Fibroblast of lung (primary cell): ENCODE measurements around the gene CXCR4. TPM values are rescaled to one million over a fixed set of nuclear protein-coding genes. Genes with fewer than 3 reads are reported as not detected.
A peak's percentile ranks its signal among the peaks of the same experiment; 100 is the strongest.

ENCODE experiments used
- DNase-seq, 2 donors: peaks; one replicate each; pipeline versions ENCODE4 v3.0.0 to v3.0.0-alpha.2; 2010; ENCODE audit warnings: low read depth in 2 of 2
- H2AFZ ChIP-seq: 2 replicates; pipeline ENCODE4 v1.5.1; 2012; ENCODE audit warnings: low read length, control low read depth, inconsistent platforms
- H3K27ac ChIP-seq: 2 replicates; pipeline ENCODE4 v1.5.1; 2011; ENCODE audit warnings: low read length, control low read depth; ENCODE audit not compliant: insufficient read depth
- H3K27me3 ChIP-seq: 2 replicates; pipeline ENCODE4 v1.5.1; 2011; ENCODE audit warnings: mild to moderate bottlenecking, low read length; ENCODE audit not compliant: control insufficient read depth, insufficient read depth
- H3K36me3 ChIP-seq: 2 replicates; pipeline ENCODE4 v1.5.1; 2011; ENCODE audit warnings: low read length; ENCODE audit not compliant: control insufficient read depth, insufficient read depth
- H3K4me1 ChIP-seq: 2 replicates; pipeline ENCODE4 v1.5.1; 2011; ENCODE audit warnings: low read length; ENCODE audit not compliant: control insufficient read depth, insufficient read depth; ENCODE audit errors: extremely low read depth
- H3K4me2 ChIP-seq: 2 replicates; pipeline ENCODE4 v1.5.1; 2011; ENCODE audit warnings: low read length, control low read depth; ENCODE audit not compliant: insufficient read depth; ENCODE audit errors: extremely low read depth
- H3K4me3 ChIP-seq, 4 experiments: fragments of 200-600 bp in 1 of 4; sonication (generic) in 1 of 4; replicated peaks in 1 of 4; 2 replicates each; pipeline ENCODE4 v1.5.1; 2011 to 2016; ENCODE audit warnings: low read length in 4 of 4, low read depth in 3 of 4, mild to moderate bottlenecking in 3 of 4, control low read depth in 2 of 4, inconsistent platforms in 1 of 4, mixed read lengths in 1 of 4; ENCODE audit not compliant: insufficient read depth in 1 of 4; ENCODE audit errors: control extremely low read depth in 1 of 4
- H3K79me2 ChIP-seq: 2 replicates; pipeline ENCODE4 v1.5.1; 2012; ENCODE audit warnings: mild to moderate bottlenecking, low read length, inconsistent platforms; ENCODE audit not compliant: control insufficient read depth, insufficient read depth
- H3K9ac ChIP-seq: 2 replicates; pipeline ENCODE4 v1.5.1; 2011; ENCODE audit warnings: mild to moderate bottlenecking, low read length, control low read depth; ENCODE audit not compliant: insufficient read depth
- H3K9me3 ChIP-seq: 2 replicates; pipeline ENCODE4 v1.5.1; 2012; ENCODE audit warnings: low read depth, low read length; ENCODE audit not compliant: control insufficient read depth, insufficient read depth
- H4K20me1 ChIP-seq: 2 replicates; pipeline ENCODE4 v1.5.1; 2011; ENCODE audit warnings: low read length; ENCODE audit not compliant: control insufficient read depth, insufficient read depth; ENCODE audit errors: extremely low read depth
- CTCF ChIP-seq, 2 donors: IDR thresholded peaks in 1 of 2; conservative IDR thresholded peaks in 1 of 2; 1 replicate in 1 of 2; 2 replicates in 1 of 2; pipeline ENCODE4 v1.5.1; 2011 to 2012; ENCODE audit warnings: low read length in 2 of 2, control low read depth in 1 of 2, inconsistent platforms in 1 of 2, low read depth in 1 of 2, mild to moderate bottlenecking in 1 of 2
- EZH2 ChIP-seq: IDR thresholded peaks from 2 replicates; pipeline ENCODE4 v1.5.1; 2012; ENCODE audit warnings: low read length, control low read depth, mild to moderate bottlenecking; ENCODE audit errors: missing control alignments
- polyA minus RNA-seq: library from RNA; depleted of rRNA, polyadenylated mRNA; stranded (reverse); fragments of >200 nt; gene quantifications from 2 replicates; pipeline ENCODE4 v1.2.3, GENCODE V29; 2011; ENCODE audit warnings: low replicate concordance
- polyA plus RNA-seq, 2 donors: library from polyadenylated mRNA; depleted of rRNA in 1 of 2; stranded (reverse) in 1 of 2; unstranded in 1 of 2; fragments of >200 nt; gene quantifications; 2 replicates each; pipeline ENCODE4 v1.2.1, GENCODE V29; 2011 to 2012; ENCODE audit warnings: missing spikeins in 1 of 2
- total RNA-seq: library from RNA; depleted of rRNA; stranded (reverse); fragments of >200 nt; gene quantifications from 2 replicates; pipeline ENCODE4 v1.2.1, GENCODE V29; 2014

The CXCR4 gene
- total RNA-seq (under 0.01 TPM in 1 of 2 replicates, not detected in the other), polyA plus RNA-seq (0.03 and 0.05 TPM in 2 replicates), polyA minus RNA-seq (not detected in 2 replicates)
- polyA plus RNA-seq (2012) = not detected in 2 replicates

- peak; percentile 23 to 28 for DNase-seq
- no peak within 1 kb of the TSS for H3K9ac ChIP-seq
Measured at GRCh38 chr2:136117909-136118818, at the start of gene CXCR4. Gene CXCR4, minus strand, starts transcription at chr2:136118149. Its CDS starts 89 bp downstream, at chr2:136118060.

GRCh38 chr2:136164280-136164776 is 46.4 kb upstream of the CXCR4 start:
- Histone ChIP-seq H2AFZ (no peak overlapping the region), H3K79me2 (no peaks in the 10 kb centered on the region), H3K9me3 (no peaks in the 10 kb centered on the region), H3K4me1 (no peaks in the 10 kb centered on the region), H3K4me2 (no peak overlapping the region), H3K9ac (no peak overlapping the region), H3K4me3 (no peak overlapping the region), H3K27ac (no peak overlapping the region), H3K27me3 (no peaks in the 10 kb centered on the region), H3K36me3 (no peaks in the 10 kb centered on the region), H4K20me1 (no peaks in the 10 kb centered on the region)
- DNase-seq = no peak
- TF ChIP-seq EZH2 (no peak), CTCF (conservative IDR thresholded peaks at IDR 0.05 in 1 of 2, IDR thresholded peaks at IDR 0.05 in 1 of 2; ENCODE audit: low read depth in 1 of 2, low read length in 2 of 2) (no peak)

More at GRCh38 chr2:136117909-136118818, at the start of gene CXCR4:
- Histone ChIP-seq H3K79me2 (no peaks in the 10 kb centered on the region), H2AFZ (no peak within 1 kb of the TSS), H3K9me3 (no peaks in the 10 kb centered on the region), H3K4me1 (peaks cover 2% of the 10 kb centered on the region), H3K27ac (no peak within 1 kb of the TSS), H3K4me3 (peak within 1 kb of the TSS in 3 of 4 experiments; percentile 25 to 48 (median 44)), H4K20me1 (no peaks in the 10 kb centered on the region), H3K36me3 (no peaks in the 10 kb centered on the region), H3K4me2 (peak within 1 kb of the TSS; percentile 66), H3K27me3 (peaks cover 31% of the 10 kb centered on the region)
- peak; percentile 82 for TF ChIP-seq EZH2
- TF ChIP-seq CTCF (conservative IDR thresholded peaks at IDR 0.05 in 1 of 2, IDR thresholded peaks at IDR 0.05 in 1 of 2; ENCODE audit: low read depth in 1 of 2, low read length in 2 of 2) = peak in 1 of 2 donors; percentile 23

GRCh38 chr2:136162438-136162837 is 44.5 kb upstream of the CXCR4 start:
- no peaks in the 10 kb centered on the region for H3K79me2 ChIP-seq
- no peak overlapping the region for H3K4me3 ChIP-seq
- no peak for DNase-seq
- H3K9me3 ChIP-seq = no peaks in the 10 kb centered on the region
- no peak overlapping the region for H3K27ac ChIP-seq
- H3K9ac ChIP-seq = no peak overlapping the region
- TF ChIP-seq EZH2 = no peak
- no peak for TF ChIP-seq CTCF (conservative IDR thresholded peaks at IDR 0.05 in 1 of 2, IDR thresholded peaks at IDR 0.05 in 1 of 2; ENCODE audit: low read depth in 1 of 2, low read length in 2 of 2)
- H3K27me3 ChIP-seq = no peaks in the 10 kb centered on the region
- H3K4me1 ChIP-seq = no peaks in the 10 kb centered on the region
- H4K20me1 ChIP-seq = no peaks in the 10 kb centered on the region
- H3K36me3 ChIP-seq = no peaks in the 10 kb centered on the region
- H3K4me2 ChIP-seq = no peak overlapping the region
- no peak overlapping the region for H2AFZ ChIP-seq
